CD4-positive, alpha-beta T cell treated with Interleukin-6 at 100 ng/mL for 8 hours (primary cell): Measurements from ENCODE around the gene ROR1.
"Not testable (repeated sequence)": the region's sequence is repeated elsewhere in the genome, so short reads cannot be mapped to it uniquely, and the experiment has no call there.

Experiments
- DNase-seq: peaks from one replicate; pipeline ENCODE4 v3.0.0-alpha.2; 2020; ENCODE audit warnings: mixed read lengths, low spot score

The ROR1 gene

DNA sequence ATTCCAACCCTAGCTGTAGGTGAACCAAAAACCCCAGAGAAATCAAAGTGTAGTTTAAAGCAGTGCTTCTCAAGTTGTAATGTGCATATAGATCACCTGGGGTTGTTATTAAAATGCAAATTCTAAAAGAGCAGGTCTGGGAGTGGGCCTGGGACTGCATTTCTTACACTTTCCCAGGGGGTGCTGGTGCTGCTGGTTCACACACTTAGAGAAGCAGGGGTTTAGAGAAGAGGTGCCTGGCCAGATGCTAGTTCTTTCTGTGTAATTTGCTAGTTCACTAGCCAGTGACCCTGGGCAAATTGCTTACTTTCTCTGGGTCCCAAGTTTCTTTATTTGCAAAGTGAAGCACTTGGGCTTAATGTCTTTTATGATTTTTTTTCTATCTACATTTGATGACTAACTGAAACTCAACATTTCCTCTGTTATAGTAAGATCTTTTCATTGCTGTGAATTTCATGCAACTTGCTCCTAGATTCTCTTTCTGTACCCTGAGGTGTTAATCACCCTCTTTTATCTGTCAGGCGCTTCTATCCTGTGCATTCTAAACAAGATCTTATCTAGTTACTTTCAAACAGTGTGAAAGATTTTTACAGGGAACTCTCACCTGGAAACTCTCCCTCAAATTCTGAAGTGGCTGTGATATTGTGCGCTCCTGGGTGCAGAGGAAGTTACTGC is 287.8 kb downstream of the ROR1 start:
- no peak for DNase-seq

DNA sequence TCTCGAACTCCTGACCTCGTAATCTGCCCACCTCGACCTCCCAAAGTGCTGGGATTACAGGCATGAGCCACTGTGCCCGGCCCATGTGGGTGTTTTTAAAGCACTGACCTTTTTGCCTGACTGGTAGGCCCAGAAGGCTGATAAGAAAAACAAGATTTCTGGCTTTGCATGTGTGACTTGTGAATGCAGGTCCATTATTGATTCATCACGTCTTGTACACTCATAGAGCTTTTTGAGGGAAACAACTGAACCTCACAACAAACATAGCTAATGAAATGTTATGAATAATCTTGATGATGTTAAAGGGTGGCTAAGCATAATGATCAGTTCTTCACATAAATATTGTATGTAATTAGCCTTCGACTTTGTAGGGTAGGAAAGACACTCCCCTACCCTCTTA is 288.7 kb downstream of the ROR1 start:
- no peak for DNase-seq

DNA sequence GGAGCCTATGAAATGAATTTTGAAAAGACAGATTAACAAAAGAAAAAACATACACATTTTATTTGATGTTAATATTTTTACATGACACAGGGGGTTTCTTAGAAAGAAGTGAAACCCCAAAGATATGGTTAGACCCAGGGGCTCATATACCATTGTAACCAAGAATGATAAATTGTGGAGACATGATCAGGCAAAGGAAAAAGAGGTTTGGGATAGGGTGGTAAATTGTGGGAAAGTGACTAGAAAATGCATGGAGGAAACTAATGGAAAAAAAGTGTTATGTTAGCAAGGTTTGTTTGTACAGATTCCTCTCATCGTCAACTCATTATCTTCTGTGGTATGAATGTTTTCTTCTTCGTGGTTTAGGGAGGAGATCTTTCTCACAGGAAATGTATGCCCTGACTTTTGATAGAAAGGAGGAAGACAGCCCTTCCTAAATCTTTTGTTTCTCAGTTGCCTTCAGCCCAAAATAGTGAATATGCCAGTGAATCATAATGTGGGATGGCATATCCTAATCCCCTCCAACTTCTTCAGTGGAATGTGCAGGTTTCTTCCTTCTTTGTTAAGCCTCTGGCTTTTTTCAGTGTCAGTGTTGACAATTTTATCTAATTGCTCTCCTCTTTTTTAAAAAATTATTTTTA is 289.2 kb downstream of the ROR1 start:
- no peak for DNase-seq

DNA sequence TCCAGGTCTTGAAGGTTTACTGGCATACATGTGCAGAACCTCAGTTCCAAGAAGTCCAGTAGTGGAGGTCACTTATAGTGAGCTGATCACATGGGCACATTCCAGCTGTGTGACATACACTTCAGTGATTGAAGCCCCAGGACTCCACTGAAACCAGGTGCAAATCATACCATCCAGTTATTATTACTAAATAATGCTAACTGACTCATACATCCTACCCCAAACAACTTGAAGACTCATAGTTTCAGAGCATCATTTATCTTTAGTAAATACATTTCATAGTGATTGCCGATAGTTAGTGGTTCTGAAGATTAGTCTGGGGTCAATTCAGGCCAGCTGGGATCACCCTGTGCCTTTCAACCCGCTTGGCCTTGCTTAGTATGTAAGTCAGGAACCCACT is 291.8 kb downstream of the ROR1 start:
- no peak for DNase-seq

DNA sequence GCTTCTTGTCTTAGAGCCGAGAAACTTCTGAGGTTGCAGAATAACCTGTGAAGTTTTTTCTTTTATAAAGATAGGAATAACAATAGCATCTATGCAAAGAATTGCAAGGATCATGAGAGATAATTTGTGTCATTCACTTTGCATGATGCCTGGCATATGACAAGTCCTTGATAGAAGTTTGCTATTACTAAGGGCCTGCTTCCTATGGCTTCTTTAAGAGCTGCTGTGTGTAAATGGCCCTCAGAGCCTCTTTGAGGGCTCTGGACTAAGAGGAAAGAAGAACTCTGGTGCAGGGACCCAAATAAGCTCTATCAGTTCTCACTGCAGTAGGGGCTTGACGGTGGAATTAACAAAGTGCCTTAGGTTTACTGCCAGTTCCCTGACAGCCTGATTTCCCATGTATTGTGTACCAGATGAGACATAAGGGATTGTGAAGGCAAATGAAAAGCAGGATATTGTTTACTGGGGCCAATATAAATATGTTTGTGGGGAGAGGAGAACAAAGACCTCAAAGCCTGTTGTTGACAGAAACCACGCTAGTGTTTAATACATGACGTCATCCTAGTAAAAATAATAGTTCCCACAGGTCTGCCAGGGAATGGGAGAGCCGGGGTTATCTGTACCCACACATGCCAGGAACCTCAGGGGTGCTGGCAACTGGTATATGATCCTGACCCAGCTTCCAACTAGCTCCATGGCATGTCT is 298.4 kb downstream of the ROR1 start:
- no peak for DNase-seq

DNA sequence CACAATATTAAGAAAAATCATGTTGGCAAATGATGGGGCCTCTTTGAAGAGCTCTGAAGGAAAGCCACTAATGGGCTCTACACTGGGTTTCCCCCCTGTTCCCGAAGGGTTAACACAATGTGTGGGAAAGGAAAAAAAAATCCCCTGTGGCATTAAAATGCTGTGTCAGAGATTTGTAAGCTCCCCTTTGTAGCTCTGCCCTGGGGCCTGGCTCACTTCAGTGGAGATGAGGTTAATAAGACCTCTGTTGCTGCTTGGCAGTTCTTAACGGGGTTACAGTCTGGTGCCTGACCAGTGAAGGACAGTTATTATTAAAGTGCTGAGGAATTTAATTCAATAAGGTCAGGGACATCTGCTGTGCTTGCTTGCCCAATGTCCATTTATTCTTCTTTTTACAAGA is 299.9 kb downstream of the ROR1 start:
- no peak for DNase-seq

DNA sequence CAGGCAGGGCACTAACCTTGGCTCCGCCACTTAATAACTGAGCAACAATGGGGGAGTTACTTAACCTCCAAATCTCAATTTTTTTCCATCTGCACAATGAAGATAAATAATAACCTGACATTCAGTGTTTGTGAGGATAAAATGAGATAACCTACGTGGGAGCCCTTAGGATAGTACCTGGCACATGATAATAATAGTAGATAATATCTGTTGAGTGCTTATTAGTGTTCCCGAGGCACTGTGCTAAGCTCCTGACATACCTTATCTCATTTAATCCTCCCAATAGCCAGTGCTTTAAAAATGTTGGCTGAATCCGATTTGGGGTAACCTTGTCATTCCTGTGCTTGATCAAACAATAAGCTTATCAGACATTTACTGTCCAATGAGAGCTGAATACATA is 300.9 kb downstream of the ROR1 start:
- DNase-seq, result no peak

DNA sequence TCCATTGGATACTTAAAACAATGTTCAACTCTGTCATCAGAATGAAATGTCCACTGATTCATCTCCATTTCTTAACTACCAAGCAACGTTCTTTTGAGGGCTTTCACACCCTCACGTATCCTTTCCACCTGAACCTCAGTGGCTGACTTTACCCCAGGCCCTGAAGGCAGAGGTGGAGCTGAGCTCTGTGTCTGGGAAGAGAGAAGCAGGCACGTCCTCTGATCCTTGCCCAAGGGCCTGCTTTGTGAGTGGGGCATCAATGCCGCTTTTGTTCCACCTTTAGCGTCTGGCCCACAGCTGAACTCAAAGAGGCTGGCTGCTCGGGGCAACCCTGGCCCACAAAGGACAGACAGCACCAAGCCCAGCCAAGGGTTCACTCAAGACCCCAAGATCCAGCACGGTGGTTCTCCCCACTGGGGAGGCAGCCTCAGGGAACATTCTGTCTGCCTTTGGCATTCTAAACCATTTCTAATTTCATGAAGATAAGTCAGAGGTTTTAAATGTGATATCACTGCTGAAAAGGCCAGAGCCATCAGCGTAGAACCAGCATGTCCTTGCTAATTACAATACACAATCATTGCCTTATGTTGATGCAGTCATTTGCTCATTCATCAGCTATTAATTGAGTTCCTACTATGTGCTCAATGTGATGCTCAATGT is 303.6 kb downstream of the ROR1 start:
- no peak for DNase-seq

DNA sequence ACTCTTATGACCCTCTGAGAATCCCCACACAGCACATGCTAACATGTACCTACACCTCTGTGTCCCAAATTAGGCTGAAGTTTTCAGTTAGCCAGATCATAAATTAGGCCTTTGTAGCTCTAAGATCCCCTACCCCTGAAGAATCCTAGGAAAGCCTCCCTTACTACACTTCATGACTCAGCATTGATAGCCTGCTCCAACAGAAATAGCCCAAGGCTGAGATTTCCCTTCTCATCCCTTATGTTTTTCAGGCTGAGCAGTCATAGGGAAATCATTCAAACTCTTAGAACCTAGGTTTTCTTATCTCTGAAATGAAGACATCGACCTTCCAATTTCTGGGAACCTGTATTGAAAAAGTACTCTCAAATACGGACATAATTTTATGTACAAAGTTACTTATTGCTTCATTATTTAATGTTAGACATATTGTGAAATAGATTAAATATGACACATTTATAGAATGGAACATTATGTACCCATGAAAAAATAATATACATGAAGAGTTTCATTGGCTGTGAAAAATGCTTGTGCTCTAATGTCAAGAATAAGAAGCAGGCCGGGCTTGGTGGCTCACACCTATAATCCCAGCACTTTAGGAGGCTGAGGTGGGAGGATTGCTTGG is 307.2 kb downstream of the ROR1 start:
- DNase-seq, result no peak

DNA sequence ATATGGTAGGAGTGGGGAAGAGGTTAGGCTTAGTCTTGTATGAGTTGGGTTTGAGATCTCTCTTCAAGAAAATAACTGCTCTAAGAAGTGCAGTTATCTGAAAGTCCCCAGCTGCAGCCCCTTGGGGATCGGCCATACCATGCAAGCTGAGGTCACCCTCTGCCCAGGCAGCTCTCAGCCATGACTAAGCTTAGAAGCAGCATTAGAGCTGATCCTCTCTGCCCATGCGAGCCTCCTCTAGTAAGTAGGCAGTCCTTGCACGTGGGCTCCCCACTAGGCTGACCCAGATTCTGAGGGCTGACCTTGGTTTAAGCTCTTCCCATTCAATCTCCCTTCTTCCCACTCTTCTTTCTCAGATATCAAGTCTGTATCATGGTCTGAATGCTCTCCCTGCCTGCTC is 308.6 kb downstream of the ROR1 start:
- no peak for DNase-seq

DNA sequence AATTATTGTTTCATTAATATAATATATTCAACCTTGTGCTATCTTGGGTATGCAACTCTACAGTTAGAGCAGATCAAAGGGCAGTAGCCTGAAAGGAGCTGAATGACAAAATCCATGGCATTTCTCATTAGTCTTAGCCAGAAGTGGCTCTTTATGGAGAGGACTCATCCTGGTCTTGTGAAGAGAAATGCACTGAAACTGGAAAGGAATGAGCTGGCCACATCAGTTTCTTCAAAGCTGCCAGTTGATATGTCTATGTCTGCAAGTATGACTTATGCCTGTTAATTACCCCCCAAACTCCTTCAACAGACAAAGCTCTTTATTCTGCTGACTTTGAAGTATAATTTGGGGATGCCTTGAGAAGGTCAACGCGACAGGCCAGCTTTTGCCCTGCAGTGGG is 310.6 kb downstream of the ROR1 start:
- DNase-seq, result no peak

DNA sequence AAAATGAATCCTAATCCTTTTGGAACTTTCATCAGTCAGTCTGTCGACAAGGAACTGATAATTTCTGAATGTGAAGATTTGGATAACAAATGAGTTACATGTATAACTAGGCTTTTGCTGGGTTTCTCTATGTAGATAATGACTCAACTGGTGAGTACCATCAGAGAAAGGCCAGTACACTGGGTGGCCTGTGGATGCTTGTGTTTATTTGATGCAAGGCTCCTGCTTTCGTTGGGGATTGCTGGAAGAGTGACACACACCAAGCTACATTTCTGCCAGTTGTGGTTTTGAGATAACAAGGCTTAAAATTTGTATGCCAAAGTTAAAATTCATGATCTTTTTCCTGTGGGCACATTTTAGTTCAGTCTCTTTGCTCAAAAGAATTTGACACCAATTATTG is 314.0 kb downstream of the ROR1 start:
- no peak for DNase-seq

DNA sequence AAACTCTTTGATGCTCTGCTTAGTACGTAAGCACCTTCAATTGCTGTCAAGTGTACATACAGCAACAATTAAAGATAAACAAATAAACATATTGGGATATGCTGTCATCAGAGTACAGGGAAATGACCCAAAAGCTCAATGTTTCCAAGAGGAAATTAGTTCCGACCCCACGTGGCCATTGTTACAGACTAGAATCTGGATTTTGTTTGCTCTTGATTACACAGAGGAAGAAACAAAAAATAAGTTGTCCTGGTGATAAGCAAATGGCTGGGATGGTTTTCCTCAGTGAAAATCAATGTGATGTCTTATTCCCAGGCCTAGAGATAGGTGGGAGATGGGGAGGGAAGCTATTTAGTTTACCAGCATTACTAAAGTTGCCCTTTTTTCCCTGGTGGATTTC is 316.6 kb downstream of the ROR1 start:
- DNase-seq, result no peak

DNA sequence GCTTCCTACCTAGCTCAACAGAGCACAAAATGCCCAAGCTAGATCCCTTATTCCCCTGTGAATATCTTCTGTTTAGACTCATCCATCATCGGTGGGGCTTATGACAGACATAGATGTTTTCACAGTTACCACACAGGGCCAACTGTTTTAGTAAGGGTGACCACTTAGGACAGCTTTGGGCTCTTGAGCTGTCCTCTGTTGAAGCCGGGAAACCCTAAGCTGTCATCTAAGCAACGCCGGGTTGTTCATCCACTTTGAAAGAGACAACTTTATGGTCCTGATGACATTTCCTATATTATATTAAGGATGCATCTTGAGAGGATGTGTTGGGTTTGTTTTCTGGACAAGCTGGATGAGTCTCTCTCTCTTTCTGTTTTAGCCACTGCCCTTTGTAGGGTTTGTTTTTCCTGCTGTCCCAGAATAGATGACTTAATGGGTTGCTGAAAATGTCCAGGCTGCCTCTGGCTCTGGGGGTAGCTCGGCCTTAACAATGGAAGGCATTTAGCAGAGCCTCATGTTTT is 319.1 kb downstream of the ROR1 start:
- no peak for DNase-seq

DNA sequence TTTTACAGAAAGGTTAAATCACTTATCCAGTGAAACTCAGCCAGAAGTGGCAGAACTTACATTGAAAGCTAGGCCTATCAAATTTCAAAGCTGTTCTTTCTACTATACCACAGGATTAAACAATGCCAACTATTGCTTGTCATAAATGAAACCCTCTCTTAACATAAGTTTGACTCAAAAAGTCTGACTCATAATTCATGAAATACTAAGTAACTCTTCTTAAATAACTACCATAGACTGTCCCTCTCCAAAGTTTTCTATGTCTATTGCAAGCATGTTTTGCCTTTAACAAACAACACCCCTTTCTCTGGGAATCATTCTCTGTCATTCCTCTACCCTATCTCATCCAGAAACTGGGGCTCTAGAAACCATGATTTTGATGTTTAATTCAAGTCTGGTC is 320.1 kb downstream of the ROR1 start:
- no peak for DNase-seq

DNA sequence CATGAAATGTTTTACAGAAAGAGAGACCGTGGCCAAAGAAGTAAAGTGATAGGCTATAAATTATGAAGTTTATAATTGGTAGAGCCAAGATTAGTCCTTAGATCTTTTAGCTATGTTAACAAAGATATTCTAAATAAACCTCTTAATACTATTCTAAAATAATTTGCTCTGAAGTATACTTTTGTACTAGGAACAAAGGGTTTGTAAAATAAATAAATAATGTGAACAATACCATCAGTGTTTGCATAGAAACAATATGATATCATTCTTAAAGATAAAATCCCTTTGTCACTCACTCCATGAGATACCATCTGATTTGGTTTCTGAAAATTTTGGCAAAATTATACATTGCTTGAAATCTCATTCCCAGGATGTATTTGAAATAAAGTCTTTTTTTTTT is 322.0 kb downstream of the ROR1 start:
- no peak for DNase-seq

DNA sequence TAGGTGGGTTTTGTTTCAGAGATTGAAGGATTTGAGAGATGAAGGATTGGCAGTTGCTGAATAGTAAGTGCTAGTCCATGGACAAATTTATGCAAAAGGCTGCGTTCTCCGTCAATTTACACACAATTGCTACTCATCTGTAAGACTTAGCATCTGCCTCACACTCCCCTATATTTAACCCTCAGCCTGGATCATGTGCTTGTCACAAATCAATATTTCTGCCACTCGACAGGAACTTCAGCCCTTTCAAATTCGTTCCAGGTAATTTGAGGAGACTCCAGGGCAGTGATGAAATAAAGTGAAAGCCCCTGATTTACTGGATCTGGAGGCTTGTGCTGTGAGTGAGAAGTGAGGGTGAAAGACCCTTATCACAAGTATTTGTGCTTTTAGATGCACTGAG is 324.0 kb downstream of the ROR1 start:
- DNase-seq, result no peak

DNA sequence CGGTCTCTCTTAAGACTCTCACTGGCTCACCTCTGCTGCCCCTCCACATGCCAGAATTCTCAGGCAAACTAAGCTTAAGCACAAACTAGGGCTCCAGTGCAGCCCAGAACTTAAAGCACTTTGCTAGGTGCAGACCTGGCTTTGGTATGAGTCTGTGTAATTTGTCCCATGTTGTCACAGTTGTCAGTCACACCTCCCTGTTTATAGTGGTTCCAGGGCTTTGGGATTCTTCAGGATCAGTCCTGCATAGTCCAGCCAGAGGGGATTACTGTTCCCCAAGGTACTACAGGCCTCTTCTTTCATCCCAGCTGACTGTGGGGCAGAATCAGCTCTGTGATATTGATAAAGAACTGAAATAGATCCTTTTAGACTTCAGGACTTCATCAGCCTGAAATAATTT is 324.6 kb downstream of the ROR1 start:
- no peak for DNase-seq

DNA sequence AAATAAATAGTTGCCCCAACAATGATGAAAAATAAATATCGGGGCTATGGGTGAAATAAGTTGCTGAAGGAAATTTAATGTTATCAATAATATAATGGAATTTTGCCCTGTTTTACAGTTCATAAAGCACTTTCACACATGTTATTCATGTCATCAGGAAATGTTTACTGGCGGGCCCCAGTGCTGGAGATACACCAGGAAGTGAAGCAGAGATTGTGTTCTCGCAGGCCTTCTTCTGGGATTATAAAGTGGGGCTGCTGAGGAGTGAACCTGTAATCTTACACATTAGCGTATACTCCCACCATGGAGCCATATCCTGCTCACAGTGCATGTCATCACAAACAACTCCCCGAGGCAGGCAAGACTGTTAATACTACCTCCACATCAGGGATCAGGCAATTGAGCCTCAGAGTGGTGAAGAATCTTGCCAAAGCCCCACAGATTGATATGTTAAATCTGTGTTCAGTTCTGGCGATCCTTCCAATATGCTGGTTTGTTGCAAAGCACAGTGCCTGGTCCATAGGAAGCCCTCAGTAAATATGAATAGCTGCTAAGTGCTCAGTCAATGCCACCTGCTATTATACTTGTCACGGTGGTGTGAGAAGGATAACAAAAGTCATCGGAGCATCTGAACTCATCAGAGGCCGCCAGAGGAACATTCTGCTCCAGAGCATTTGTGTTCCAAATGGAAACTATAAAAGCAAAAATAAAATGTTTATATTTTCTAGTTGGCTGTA is 325.2 kb downstream of the ROR1 start:
- no peak for DNase-seq

DNA sequence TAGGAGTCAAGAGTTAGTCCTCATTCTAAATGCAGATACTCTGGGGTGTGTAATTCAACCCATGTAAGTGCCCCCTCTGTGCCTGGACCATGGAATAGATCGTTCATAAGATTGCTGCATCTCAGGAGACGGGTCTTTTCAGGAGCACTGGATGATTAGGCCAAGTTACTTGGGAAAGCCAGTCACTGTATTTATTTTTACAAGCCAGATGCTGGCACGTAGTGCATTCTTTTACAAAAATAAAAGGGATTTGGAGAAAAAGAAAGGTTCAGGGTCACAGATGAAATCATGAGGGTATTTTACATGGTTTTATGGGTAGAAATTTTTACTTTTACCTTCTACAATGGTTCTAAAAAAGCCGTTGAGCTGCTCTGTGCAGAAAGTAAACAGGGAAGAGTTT is 327.0 kb downstream of the ROR1 start:
- no peak for DNase-seq

DNA sequence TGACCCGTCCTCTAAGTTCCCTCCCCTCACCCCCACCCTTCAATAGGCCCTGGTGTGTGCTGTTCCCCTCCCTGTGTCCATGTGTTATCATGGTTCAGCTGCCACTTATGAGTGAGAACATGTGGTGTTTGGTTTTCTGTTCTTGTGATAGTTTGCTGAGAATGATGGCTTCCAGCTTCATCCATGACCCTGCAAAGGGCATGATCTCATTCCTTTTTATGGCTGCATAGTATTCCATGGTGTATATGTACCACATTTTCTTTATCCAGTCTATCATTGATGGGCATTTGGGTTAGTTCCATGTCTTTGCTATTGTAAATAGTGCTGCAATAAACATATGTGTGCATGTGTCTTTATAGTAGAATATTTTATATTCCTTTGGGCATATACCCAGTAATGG is 330.8 kb downstream of the ROR1 start:
- DNase-seq, result not testable (repeated sequence)

DNA sequence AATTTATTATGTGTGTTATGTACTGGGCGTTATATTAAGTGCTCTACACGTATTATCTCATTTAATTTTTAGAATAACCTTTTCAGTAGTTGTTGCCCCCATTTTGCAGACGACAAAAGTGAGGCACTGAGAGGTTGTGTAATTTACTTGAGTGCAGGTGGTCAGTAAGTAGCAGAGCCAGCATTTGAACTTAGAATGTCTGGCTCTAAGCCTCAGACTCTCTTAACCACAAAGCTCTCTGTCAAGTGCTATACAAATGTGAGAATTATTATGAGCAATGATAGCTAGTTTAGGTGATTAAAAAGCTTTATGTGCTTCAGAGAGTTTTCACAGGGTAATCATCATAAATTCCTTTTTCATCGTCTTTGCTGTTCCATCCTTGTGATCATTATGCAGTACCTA is 333.3 kb downstream of the ROR1 start:
- DNase-seq, result no peak
